Measurements from ENCODE around the gene GNG13. TPM values are rescaled to one million over a fixed set of nuclear protein-coding genes. Genes with fewer than 3 reads are reported as not detected.

The GNG13 gene
- total and polyA plus RNA-seq, 9 donors = not detected

GRCh38 chr16:828891-829290 lies 28.4 kb upstream of the GNG13 start:
- no peak overlapping the region for H3K4me3 ChIP-seq
- H3K36me3 ChIP-seq = no peaks in the 10 kb centered on the region
- WGBS, 3 donors = 86 to 87% (median 87%) methylated on average over 16 to 17 of the region's 17 CpGs
- H3K27ac ChIP-seq = no peak overlapping the region
- intact Hi-C loops (cut with DNase I) = no loop called here
- H3K27me3 ChIP-seq = no peaks in the 10 kb centered on the region
- no peak for TF ChIP-seq POLR2A (IDR thresholded peaks at IDR 0.05)
- no peak for TF ChIP-seq CTCF (IDR thresholded peaks at IDR 0.05)
- TF ChIP-seq EP300 (IDR thresholded peaks at IDR 0.05) = no peak
- peaks cover 10% of the 10 kb centered on the region for H3K4me1 ChIP-seq (ENCODE audit: insufficient read depth)
- H3K9me3 ChIP-seq = peaks cover 0 to 7% of the 10 kb centered on the region in 2 donors
- DNase-seq = no peak

- intact Hi-C loops (cut with DNase I) = no loop called here
- Histone ChIP-seq H3K9me3 (no peaks in the 10 kb centered on the region), H3K27me3 (no peaks in the 10 kb centered on the region), H3K27ac (no peak overlapping the region), H3K4me1 (ENCODE audit: insufficient read depth) (peaks cover 10% of the 10 kb centered on the region), H3K36me3 (no peaks in the 10 kb centered on the region), H3K4me3 (no peak overlapping the region)
- TF ChIP-seq POLR2A (IDR thresholded peaks at IDR 0.05) (no peak), EP300 (IDR thresholded peaks at IDR 0.05) (no peak), CTCF (IDR thresholded peaks at IDR 0.05) (no peak)
- 92 to 95% (median 93%) methylated on average over 24 of the region's 24 CpGs for WGBS, 3 donors
- DNase-seq = no peak
Observed at GRCh38 chr16:827513-827912, 27.0 kb upstream of the GNG13 start.

GRCh38 chr16:825341-826061 lies 25.0 kb upstream of the GNG13 start:
- no peak overlapping the region for H3K4me3 ChIP-seq
- intact Hi-C loops (cut with DNase I) = no loop called here
- H3K4me1 ChIP-seq (ENCODE audit: insufficient read depth) = peaks cover 10% of the 10 kb centered on the region
- DNase-seq = peak; percentile 76 to 90 (median 86)
- peak overlapping the region in 1 of 2 donors; percentile 68 for H3K27ac ChIP-seq
- 3 to 10% (median 5%) methylated on average over 35 to 36 of the region's 36 CpGs for WGBS, 3 donors
- no peaks in the 10 kb centered on the region for H3K9me3 ChIP-seq
- H3K27me3 ChIP-seq = no peaks in the 10 kb centered on the region
- no peak for TF ChIP-seq POLR2A (IDR thresholded peaks at IDR 0.05)
- no peak for TF ChIP-seq EP300 (IDR thresholded peaks at IDR 0.05)
- no peak for TF ChIP-seq CTCF (IDR thresholded peaks at IDR 0.05)
- H3K36me3 ChIP-seq = no peaks in the 10 kb centered on the region

GRCh38 chr16:824601-825000 lies 24.1 kb upstream of the GNG13 start:
- TF ChIP-seq POLR2A (IDR thresholded peaks at IDR 0.05) (no peak), EP300 (IDR thresholded peaks at IDR 0.05) (no peak), CTCF (IDR thresholded peaks at IDR 0.05) (no peak)
- intact Hi-C loops (cut with DNase I) = no loop called here
- H3K4me1 ChIP-seq (ENCODE audit: insufficient read depth) = peaks cover 10% of the 10 kb centered on the region
- no peaks in the 10 kb centered on the region for H3K27me3 ChIP-seq
- WGBS, 3 donors = 87 to 91% (median 87%) methylated on average over 25 of the region's 25 CpGs
- no peak for DNase-seq
- H3K4me3 ChIP-seq = no peak overlapping the region
- no peaks in the 10 kb centered on the region for H3K9me3 ChIP-seq
- H3K27ac ChIP-seq = peak overlapping the region in 1 of 2 donors; percentile 68
- no peaks in the 10 kb centered on the region for H3K36me3 ChIP-seq

All from ovary (tissue), 9 donors.